ENCODE measurements around the gene TOR4A.

The TOR4A gene

DNA sequence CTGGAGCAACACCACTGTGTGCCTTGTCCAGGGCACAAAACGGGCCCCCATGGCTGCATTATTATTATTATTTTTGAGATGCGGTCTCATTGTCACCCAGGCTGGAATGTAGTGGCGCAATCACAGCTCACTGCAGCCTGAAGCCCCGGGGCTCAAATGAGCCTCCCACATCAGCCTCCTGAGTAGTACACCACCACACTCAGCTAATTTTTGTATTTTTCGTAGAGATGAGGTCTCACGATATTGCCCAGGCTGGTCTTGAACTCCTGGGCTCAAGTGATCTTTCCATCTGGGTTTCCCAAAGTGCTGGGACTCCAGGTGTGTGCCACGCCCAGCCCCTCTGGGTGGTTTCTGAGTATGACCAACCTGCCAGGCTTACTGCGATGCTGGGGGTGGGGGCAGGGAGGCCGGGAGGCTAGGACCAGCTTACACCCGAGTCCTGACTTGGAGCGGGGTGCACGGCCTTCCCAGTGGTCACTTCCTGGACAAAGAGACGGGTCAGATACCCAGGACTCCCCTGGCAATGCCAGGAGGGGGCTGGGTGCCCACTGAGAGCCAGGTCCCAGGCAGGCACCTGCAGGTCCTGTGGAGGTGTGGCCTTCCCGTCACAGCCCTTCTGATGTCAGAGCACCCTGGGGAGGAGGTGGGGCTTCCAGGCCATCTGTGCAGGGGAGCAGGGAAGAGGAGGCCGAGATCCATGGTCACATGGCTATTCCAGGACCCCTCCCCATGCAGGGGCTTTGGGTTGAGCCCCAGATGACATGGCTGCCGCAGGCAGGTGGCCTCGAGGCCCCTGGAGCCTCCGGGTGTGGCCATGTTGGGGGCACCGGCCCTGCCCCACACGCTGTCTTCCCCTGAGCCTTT, 32.9 kb downstream of the TOR4A start:
- H3K4me3 ChIP-seq (replicated peaks; ENCODE audit: insufficient read depth, low read length) = no peak overlapping the region
- H3K27me3 ChIP-seq (ENCODE audit: insufficient read depth, poor library complexity, severe bottlenecking) = peaks cover 28% of the 10 kb centered on the region
- no peak overlapping the region for H3K27ac ChIP-seq (replicated peaks)
- TF ChIP-seq GABPA (IDR thresholded peaks at IDR 0.05; ENCODE audit: low read depth) = no peak
- DNase-seq (ENCODE audit: low read depth in 1 of 2, low spot score in 1 of 2) = no peak

DNA sequence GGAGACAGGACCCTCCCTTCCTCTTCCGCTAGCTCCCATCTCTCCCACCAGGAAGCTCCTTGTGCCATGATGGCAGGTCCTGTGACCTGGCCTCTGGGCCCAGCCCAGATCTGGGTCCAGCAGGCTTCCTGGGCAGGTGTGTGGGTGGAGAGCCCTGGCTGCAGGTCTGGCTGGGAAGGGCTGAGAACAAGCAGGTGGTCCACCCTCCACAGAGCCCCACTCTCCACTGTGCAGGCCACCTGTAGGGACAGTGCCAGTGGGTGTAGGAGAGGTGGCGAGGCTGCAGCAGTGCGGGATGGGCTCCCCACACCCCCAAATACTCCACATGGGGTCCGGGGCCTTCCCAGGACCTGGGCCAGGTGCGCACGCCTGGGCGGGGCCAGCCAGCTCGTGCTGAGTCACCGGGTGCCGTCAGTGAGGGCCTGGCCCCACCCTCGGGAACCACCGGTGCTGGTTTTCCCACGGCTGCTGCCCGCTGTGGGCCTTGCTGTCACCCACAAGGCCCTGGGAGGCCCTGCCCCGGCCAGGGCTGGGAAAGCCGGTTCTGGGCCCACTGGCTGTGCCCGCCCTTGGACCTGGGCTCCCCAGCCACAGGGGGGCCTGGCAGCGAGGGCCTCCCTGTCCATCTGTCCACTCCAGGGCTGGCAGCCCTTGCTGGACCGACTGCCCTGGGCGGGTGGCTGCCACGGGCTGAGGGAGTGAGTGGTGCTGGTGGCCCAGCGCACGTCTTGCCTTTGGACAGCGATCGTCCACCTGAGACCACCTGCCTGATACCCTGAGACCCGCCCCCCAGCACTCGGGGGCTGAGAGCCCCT, 33.9 kb downstream of the TOR4A start:
- no peak overlapping the region for H3K27ac ChIP-seq (replicated peaks)
- no peak overlapping the region for H3K4me3 ChIP-seq (replicated peaks; ENCODE audit: insufficient read depth, low read length)
- peaks cover 21% of the 10 kb centered on the region for H3K27me3 ChIP-seq (ENCODE audit: insufficient read depth, poor library complexity, severe bottlenecking)
- TF ChIP-seq, protein P1, sequence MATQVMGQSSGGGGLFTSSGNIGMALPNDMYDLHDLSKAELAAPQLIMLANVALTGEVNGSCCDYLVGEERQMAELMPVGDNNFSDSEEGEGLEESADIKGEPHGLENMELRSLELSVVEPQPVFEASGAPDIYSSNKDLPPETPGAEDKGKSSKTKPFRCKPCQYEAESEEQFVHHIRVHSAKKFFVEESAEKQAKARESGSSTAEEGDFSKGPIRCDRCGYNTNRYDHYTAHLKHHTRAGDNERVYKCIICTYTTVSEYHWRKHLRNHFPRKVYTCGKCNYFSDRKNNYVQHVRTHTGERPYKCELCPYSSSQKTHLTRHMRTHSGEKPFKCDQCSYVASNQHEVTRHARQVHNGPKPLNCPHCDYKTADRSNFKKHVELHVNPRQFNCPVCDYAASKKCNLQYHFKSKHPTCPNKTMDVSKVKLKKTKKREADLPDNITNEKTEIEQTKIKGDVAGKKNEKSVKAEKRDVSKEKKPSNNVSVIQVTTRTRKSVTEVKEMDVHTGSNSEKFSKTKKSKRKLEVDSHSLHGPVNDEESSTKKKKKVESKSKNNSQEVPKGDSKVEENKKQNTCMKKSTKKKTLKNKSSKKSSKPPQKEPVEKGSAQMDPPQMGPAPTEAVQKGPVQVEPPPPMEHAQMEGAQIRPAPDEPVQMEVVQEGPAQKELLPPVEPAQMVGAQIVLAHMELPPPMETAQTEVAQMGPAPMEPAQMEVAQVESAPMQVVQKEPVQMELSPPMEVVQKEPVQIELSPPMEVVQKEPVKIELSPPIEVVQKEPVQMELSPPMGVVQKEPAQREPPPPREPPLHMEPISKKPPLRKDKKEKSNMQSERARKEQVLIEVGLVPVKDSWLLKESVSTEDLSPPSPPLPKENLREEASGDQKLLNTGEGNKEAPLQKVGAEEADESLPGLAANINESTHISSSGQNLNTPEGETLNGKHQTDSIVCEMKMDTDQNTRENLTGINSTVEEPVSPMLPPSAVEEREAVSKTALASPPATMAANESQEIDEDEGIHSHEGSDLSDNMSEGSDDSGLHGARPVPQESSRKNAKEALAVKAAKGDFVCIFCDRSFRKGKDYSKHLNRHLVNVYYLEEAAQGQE (IDR thresholded peaks at IDR 0.05; ENCODE audit: insufficient replicate concordance, low read depth) = no peak
- TF ChIP-seq POLR2AphosphoS5 (IDR thresholded peaks at IDR 0.05; ENCODE audit: low read depth) = no peak
- TF ChIP-seq CTCF (IDR thresholded peaks at IDR 0.05; ENCODE audit: insufficient read depth, low read length) = no peak
- TF ChIP-seq GABPA (IDR thresholded peaks at IDR 0.05; ENCODE audit: low read depth) = no peak
- no peak for TF ChIP-seq SPI1 (IDR thresholded peaks at IDR 0.05; ENCODE audit: borderline replicate concordance, low read depth)
- no peak for DNase-seq (ENCODE audit: low read depth in 1 of 2, low spot score in 1 of 2)

- TF ChIP-seq GABPA (IDR thresholded peaks at IDR 0.05; ENCODE audit: low read depth) = no peak
- TF ChIP-seq SPI1 (IDR thresholded peaks at IDR 0.05; ENCODE audit: borderline replicate concordance, low read depth) = no peak
- TF ChIP-seq, protein P1 (IDR thresholded peaks at IDR 0.05; ENCODE audit: insufficient replicate concordance, low read depth) = no peak
- no peak for TF ChIP-seq CTCF (IDR thresholded peaks at IDR 0.05; ENCODE audit: insufficient read depth, low read length)
- TF ChIP-seq POLR2AphosphoS5 (IDR thresholded peaks at IDR 0.05; ENCODE audit: low read depth) = no peak
- Histone ChIP-seq H3K4me3 (replicated peaks; ENCODE audit: insufficient read depth, low read length) (no peak overlapping the region), H3K27me3 (ENCODE audit: insufficient read depth, poor library complexity, severe bottlenecking) (peaks cover 14% of the 10 kb centered on the region), H3K27ac (replicated peaks) (no peak overlapping the region)
- no peak for DNase-seq (ENCODE audit: low read depth in 1 of 2, low spot score in 1 of 2)
These were observed 34.7 kb downstream of the TOR4A start for GRCh38 chr9:137311986-137312851.

Measured in HL-60 (cell line).